SK-N-SH treated with all-trans-retinoic acid at 6 μM for 48 hours (cell line): ENCODE data around the gene ACTL9.

Source experiments
- RARB ChIP-seq: fragments of 250-450 bp; sonication (Bioruptor Pico); IDR thresholded peaks from 2 replicates; pipeline ENCODE4 v1.8.0; 2021; ENCODE audit warnings: mild to moderate bottlenecking, moderate library complexity
- ZFP30 ChIP-seq: fragments of 450-650 bp; formaldehyde crosslinking; IDR thresholded peaks from 2 replicates; pipeline ENCODE4 v1.5.0; 2022; ENCODE audit warnings: mild to moderate bottlenecking, moderate library complexity
- TF ChIP-seq, protein P1 (sequence below): fragments of 250-450 bp; sonication (Bioruptor Pico); IDR thresholded peaks from 2 replicates; pipeline ENCODE4 v1.8.0; 2020; ENCODE audit warnings: mild to moderate bottlenecking, moderate library complexity, borderline replicate concordance
- TF ChIP-seq, protein P2 (sequence below): fragments of 250-450 bp; sonication (Bioruptor Pico); IDR thresholded peaks from 2 replicates; pipeline ENCODE4 v1.5.1; 2021; ENCODE audit warnings: mild to moderate bottlenecking, moderate library complexity

DNA sequence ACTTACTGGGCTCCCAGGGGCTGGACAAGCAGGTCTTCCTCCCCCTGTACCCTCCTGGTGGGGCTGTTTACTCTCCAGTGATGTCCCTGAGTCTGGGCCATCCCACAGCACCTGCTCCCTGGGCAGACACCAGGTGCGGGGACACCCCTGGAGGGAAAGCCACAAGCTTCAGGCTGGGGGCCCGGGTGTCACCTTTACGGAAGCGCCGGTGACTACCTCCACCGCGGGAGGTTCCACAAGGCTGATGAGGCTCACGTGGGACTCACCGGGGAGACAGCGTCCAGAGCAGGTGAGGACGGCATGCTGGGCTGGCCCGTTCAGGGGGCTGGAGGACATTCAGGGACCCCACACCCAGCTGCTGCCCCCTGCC is 43.3 kb downstream of the ACTL9 start:
- TF ChIP-seq, protein P1, sequence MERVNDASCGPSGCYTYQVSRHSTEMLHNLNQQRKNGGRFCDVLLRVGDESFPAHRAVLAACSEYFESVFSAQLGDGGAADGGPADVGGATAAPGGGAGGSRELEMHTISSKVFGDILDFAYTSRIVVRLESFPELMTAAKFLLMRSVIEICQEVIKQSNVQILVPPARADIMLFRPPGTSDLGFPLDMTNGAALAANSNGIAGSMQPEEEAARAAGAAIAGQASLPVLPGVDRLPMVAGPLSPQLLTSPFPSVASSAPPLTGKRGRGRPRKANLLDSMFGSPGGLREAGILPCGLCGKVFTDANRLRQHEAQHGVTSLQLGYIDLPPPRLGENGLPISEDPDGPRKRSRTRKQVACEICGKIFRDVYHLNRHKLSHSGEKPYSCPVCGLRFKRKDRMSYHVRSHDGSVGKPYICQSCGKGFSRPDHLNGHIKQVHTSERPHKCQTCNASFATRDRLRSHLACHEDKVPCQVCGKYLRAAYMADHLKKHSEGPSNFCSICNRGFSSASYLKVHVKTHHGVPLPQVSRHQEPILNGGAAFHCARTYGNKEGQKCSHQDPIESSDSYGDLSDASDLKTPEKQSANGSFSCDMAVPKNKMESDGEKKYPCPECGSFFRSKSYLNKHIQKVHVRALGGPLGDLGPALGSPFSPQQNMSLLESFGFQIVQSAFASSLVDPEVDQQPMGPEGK: no peak
- TF ChIP-seq, protein P2, sequence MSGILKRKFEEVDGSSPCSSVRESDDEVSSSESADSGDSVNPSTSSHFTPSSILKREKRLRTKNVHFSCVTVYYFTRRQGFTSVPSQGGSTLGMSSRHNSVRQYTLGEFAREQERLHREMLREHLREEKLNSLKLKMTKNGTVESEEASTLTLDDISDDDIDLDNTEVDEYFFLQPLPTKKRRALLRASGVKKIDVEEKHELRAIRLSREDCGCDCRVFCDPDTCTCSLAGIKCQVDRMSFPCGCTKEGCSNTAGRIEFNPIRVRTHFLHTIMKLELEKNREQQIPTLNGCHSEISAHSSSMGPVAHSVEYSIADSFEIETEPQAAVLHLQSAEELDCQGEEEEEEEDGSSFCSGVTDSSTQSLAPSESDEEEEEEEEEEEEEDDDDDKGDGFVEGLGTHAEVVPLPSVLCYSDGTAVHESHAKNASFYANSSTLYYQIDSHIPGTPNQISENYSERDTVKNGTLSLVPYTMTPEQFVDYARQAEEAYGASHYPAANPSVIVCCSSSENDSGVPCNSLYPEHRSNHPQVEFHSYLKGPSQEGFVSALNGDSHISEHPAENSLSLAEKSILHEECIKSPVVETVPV (CRISPR knock-in tag): no peak
- TF ChIP-seq ZFP30 (no peak), RARB (no peak)
